IPS-18a (cell line): Measurements from ENCODE around the gene PHKA1.

Experiments
- H3K27ac ChIP-seq: one replicate; pipeline ENCODE4 v1.5.1; 2013; ENCODE audit warnings: low read length
- H3K27me3 ChIP-seq: one replicate; pipeline ENCODE4 v1.6.1; 2013; ENCODE audit warnings: mild to moderate bottlenecking, low read length; ENCODE audit not compliant: control insufficient read depth, insufficient read depth
- H3K36me3 ChIP-seq: one replicate; pipeline ENCODE4 v1.6.1; 2013; ENCODE audit warnings: low read depth, low read length; ENCODE audit not compliant: control insufficient read depth
- H3K4me1 ChIP-seq: one replicate; pipeline ENCODE4 v1.6.1; 2013; ENCODE audit warnings: low read depth, low read length; ENCODE audit not compliant: control insufficient read depth
- H3K4me3 ChIP-seq: one replicate; pipeline ENCODE4 v1.5.1; 2013; ENCODE audit warnings: low read length
- H3K9ac ChIP-seq: one replicate; pipeline ENCODE4 v1.6.1; 2013; ENCODE audit warnings: mild to moderate bottlenecking, low read length, moderate library complexity
- H3K9me3 ChIP-seq: one replicate; pipeline ENCODE4 v1.6.1; 2013; ENCODE audit warnings: low read depth, low read length; ENCODE audit not compliant: control insufficient read depth

PHKA1 gene

DNA sequence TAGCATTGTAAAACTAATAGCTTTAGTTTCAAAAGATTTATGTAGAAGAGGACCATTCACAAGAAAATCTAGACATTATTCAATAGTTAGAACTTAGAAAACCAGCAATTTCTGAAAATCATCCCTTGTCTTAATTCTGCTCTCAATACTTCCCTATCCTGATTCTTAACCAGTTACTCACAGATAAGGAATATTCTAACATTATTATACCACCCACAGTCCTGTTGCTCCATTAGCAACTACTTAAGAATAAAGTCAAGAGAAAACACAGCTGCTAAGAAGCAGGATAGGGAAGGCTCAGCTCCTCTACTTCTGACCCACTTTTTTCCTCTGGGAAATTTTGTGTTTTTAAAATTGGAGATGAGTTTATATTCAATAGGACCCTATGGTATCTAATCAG lies 47.7 kb downstream of the PHKA1 start:
- no peak overlapping the region for H3K27ac ChIP-seq
- no peak overlapping the region for H3K4me3 ChIP-seq
- H3K36me3 ChIP-seq, result no peaks in the 10 kb centered on the region
- no peak overlapping the region for H3K9ac ChIP-seq
- H3K27me3 ChIP-seq, result no peaks in the 10 kb centered on the region
- no peaks in the 10 kb centered on the region for H3K9me3 ChIP-seq
- H3K4me1 ChIP-seq, result no peaks in the 10 kb centered on the region

DNA sequence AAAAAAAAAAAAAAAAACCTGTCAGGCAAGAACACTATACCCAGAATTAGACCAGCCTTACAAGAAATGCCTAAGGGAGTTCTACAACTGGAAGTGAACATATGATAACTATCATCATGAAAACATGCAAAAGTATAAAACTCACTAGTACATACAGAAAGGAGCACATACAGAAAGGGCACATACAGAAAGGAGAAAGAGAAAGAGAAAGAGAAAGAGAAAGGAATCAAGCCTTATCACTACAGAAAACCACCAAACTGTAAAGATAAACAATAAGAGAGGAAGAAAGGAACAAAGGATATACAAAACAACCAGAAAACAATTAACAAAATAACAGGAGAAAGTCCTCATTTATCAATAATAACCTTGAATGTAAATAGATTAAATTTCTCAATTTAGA lies 50.4 kb downstream of the PHKA1 start:
- H3K4me1 ChIP-seq, result no peaks in the 10 kb centered on the region
- H3K9ac ChIP-seq, result no peak overlapping the region
- no peak overlapping the region for H3K4me3 ChIP-seq
- H3K27ac ChIP-seq, result no peak overlapping the region
- H3K27me3 ChIP-seq, result no peaks in the 10 kb centered on the region
- H3K36me3 ChIP-seq, result no peaks in the 10 kb centered on the region
- peaks cover 4% of the 10 kb centered on the region for H3K9me3 ChIP-seq

DNA sequence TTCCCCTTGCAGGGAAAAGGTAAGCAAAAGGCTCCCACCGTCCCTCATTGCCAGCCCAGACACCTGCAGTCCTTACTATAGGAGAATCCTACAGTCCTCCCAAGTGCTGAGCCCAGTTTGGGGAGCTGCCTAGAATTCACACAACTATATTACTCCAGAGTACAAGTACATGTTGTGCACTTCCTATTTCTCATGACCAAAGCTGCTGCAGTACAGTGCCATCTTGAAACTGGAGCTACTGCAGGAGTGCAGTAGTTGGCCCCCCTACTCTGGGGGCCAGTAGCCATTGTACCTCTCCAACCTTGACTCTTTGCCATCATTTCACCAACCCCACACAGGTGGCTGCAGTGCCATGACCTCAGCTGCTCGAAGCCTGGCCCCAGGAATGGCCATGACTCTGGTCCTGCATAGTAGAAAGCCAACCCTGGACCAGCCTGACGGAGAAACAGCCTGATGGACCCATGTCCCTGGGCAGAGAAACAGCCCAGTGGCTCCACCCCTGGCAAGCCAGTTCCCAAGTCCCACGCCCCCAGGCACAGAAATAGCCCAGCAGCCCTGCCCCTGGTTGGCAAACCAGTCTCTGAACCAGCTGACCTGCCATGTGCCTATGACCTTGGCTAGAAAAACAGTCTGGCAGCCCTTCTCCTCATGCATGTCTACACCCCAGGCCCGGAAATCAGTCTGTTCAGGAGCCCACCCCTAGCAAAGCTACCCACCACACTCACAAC lies 51.9 kb downstream of the PHKA1 start:
- H3K27ac ChIP-seq, result no peak overlapping the region
- H3K4me1 ChIP-seq, result no peaks in the 10 kb centered on the region
- peaks cover 5% of the 10 kb centered on the region for H3K9me3 ChIP-seq
- no peaks in the 10 kb centered on the region for H3K27me3 ChIP-seq
- H3K9ac ChIP-seq, result no peak overlapping the region
- no peaks in the 10 kb centered on the region for H3K36me3 ChIP-seq
- H3K4me3 ChIP-seq, result no peak overlapping the region

DNA sequence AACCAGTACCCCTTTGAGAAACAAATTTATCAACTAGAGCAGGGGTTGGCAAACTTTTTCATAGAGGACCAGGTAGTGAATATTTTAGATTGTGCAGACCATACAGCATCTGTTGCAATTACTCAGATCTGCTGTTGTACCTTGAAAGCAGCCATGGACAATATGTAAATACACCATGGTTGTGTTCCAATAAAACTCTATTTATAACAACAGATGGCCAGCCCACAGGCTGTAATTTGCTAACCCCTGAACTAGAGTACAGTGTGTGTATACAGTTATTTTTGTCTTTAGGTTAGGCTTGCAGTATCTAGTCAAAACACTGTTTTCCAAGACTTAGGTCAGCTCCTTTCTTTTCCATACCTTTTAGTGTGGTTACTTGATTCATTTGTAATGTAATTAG lies 54.4 kb downstream of the PHKA1 start:
- Histone ChIP-seq H3K9ac (no peak overlapping the region), H3K4me3 (no peak overlapping the region), H3K27ac (no peak overlapping the region), H3K4me1 (no peaks in the 10 kb centered on the region), H3K9me3 (peaks cover 11% of the 10 kb centered on the region), H3K36me3 (no peaks in the 10 kb centered on the region), H3K27me3 (no peaks in the 10 kb centered on the region)

DNA sequence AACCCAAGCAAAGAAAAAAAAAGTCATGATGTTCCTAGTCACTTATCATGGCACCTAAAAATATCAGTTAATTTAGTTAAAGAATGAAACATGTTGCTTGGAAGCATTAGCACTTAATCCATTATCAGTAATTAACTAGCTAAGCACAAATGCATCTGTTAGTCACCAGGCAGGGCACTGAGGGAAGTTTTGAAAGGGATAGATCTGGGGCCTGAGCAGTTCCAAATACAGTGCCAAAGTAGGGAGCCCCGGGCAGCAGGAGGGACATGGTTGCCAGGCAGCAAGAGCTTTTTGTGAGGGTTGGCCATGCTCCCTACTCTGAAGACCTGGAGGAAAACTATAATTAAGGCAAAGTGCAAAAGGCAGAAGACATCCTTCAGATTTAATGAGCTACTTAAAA lies 62.0 kb downstream of the PHKA1 start:
- H3K9me3 ChIP-seq, result peaks cover 13% of the 10 kb centered on the region
- H3K9ac ChIP-seq, result no peak overlapping the region
- no peaks in the 10 kb centered on the region for H3K4me1 ChIP-seq
- no peak overlapping the region for H3K27ac ChIP-seq
- no peaks in the 10 kb centered on the region for H3K36me3 ChIP-seq
- H3K4me3 ChIP-seq, result no peak overlapping the region
- no peaks in the 10 kb centered on the region for H3K27me3 ChIP-seq

DNA sequence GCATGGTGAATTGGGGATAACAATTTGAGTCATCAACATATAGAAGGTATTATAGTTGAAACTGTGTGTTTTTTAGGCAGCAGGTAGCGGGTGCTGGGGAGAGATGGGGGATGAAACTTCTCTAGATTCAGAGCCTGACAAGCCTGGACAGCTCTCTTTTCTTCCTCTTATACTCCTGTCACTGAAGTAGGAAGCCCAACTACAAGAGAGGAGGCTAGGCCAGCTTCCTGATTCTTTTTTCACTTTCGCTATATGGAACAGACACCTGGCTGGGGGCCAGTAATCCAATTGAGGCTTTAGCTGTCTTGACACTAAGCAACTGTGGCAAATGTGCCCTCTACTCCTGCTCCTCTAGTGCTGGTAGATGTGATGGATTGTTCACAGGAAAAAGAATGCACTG lies 69.2 kb downstream of the PHKA1 start:
- Histone ChIP-seq H3K27me3 (no peaks in the 10 kb centered on the region), H3K27ac (no peak overlapping the region), H3K36me3 (no peaks in the 10 kb centered on the region), H3K4me3 (no peak overlapping the region), H3K9ac (no peak overlapping the region), H3K4me1 (no peaks in the 10 kb centered on the region), H3K9me3 (peaks cover 14% of the 10 kb centered on the region)

DNA sequence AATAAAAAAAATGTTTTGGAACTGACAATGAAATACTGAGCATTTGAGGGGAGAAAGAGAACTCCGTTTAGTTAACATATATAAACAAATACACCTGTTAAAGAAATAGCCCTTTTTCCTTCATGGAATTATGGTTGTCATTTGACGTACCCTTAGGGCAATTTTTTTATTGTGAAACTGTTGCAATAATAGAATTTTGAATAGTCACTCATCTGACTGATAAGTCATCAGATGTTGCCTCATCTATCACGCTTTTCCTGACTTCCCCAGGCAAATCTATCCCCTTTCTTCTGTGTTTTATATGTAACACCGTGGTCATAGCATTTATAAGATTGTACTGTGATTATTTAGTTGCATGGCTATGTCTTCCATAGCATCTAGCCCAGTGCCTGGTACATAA lies 72.5 kb downstream of the PHKA1 start:
- Histone ChIP-seq H3K9me3 (peaks cover 15% of the 10 kb centered on the region), H3K4me1 (no peaks in the 10 kb centered on the region), H3K27me3 (no peaks in the 10 kb centered on the region), H3K36me3 (no peaks in the 10 kb centered on the region), H3K4me3 (no peak overlapping the region), H3K9ac (no peak overlapping the region), H3K27ac (no peak overlapping the region)

DNA sequence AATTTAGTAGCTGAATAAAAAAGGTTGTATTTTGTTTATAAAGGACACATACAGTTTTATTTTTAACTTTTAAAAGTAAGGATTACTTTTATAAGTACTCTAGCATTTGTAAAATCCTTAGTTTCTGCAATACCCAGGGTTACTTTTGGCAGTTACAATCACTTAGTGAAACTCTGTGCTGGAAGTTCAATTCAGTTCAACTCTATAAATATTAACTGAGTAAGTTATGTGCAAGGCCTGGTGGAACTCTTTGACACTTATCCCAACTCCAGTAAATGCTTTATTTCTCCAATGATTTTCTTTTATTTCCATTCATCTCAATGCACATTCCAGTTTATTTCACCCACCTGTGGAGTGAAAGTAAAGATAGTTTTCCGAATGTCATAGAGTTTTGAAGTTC lies 78.2 kb downstream of the PHKA1 start:
- Histone ChIP-seq H3K9me3 (peaks cover 15% of the 10 kb centered on the region), H3K4me3 (no peak overlapping the region), H3K27ac (no peak overlapping the region), H3K36me3 (no peaks in the 10 kb centered on the region), H3K27me3 (no peaks in the 10 kb centered on the region), H3K4me1 (no peaks in the 10 kb centered on the region), H3K9ac (no peak overlapping the region)

DNA sequence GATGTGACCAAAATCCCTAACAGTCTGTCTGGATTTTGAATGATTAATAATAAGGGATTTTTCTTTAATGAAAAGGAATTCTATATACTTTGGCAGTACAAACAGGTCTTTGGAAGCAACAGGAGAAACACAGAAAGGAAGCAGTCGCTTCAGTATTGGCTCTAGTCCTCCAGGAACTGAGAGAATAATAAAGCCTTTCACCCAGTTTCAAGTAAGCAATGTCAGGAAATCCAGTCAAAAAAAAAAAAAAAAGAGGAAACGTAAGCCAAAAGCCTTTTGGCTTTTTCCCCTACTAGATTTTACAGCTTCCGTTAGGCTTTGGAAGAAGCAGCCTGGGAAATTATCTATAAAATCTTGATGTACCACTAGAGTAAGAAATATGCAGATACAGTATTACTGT lies 79.8 kb downstream of the PHKA1 start:
- Histone ChIP-seq H3K9ac (no peak overlapping the region), H3K4me1 (no peaks in the 10 kb centered on the region), H3K36me3 (no peaks in the 10 kb centered on the region), H3K4me3 (no peak overlapping the region), H3K9me3 (peaks cover 18% of the 10 kb centered on the region), H3K27ac (no peak overlapping the region), H3K27me3 (no peaks in the 10 kb centered on the region)

DNA sequence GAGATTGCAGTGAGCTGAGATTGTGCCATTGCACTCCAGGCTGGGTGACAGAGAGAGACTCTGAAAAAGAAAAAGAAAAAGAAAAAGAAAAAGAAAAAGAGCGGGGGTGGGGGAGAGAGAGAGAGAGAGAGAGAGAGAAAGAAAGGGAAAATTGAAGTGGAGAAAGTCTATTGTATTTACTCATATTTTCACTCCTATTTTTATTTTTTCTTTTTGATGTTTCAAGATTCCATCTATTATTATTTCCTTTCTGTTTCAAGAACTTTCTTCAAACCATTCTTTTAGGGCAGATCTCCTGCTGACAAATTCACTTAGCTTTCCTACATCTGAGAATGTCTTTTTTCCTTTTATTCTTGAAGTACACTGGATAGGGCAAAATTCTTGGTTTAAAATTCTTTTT lies 83.9 kb downstream of the PHKA1 start:
- Histone ChIP-seq H3K9ac (no peak overlapping the region), H3K9me3 (peaks cover 19% of the 10 kb centered on the region), H3K4me3 (no peak overlapping the region), H3K27me3 (no peaks in the 10 kb centered on the region), H3K4me1 (no peaks in the 10 kb centered on the region), H3K27ac (no peak overlapping the region), H3K36me3 (no peaks in the 10 kb centered on the region)

DNA sequence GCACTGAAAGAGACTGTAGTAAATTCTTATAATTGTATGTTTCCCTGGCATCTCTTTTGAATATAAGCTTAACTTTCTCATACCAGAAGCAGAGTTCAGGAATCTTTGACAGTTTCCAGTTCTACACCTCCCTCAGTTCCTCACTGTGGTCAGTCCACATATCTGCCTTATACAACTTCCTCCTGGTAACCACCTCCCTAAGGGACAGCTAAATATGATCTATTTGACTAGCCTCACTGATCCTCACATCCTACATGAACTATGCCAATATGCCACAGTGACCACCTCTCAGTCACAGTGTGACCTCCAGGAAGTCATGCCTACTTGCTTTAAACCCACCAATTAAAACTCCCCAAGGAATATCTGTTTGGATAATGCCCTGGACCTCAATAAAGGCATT lies 89.9 kb downstream of the PHKA1 start:
- Histone ChIP-seq H3K4me3 (no peak overlapping the region), H3K9ac (no peak overlapping the region), H3K27ac (no peak overlapping the region), H3K9me3 (peaks cover 4% of the 10 kb centered on the region), H3K36me3 (no peaks in the 10 kb centered on the region), H3K27me3 (no peaks in the 10 kb centered on the region), H3K4me1 (no peaks in the 10 kb centered on the region)

DNA sequence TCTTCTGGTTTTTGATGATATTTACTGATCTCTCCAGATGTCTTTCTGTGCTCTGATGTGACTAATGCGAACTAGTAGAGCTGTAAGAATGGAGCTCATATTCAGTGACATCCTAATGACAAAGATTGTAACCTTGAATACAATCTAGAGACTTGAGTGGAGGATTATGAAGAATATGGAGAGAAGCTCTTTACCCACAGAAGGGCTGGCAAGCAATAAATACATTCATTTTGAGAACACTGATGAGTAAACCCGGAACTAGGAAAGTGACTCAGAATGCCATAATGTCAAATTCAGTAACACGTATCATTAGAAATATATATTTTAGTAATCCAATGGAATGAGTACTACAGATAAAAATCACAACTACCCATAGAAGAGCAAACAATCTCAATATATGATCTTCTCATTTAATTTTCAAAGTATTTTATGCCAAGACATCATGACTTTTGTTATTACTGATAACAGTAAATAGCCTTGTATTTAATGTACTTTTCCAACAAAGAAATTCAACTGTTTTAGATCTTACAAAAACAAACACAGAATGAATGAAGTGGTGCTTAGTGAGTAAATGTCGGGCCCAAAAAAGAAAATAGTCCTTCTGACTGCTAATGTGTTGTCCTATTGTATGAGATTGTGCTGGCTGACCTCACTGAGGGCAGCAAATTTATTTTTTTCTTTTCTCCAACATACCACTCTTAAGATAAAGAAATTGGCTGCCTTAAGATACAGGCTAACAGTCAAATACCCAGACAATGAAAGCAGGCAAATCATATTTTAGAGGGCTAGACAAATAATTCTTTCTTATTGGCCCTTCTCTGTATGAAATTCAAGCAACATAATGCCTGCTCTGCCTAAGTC lies 92.3 kb downstream of the PHKA1 start:
- Histone ChIP-seq H3K9ac (no peak overlapping the region), H3K4me1 (no peaks in the 10 kb centered on the region), H3K9me3 (no peaks in the 10 kb centered on the region), H3K4me3 (no peak overlapping the region), H3K27me3 (no peaks in the 10 kb centered on the region), H3K36me3 (no peaks in the 10 kb centered on the region), H3K27ac (no peak overlapping the region)
